ENCODE measurements around the gene PRDM12. TPM values are rescaled to one million over a fixed set of nuclear protein-coding genes. Genes with fewer than 3 reads are reported as not detected.

PRDM12 gene
- total and polyA plus RNA-seq, 2 of the 8 experiments (the other 6 are each of a cell fraction or from before 2014, with no cell fraction given): 0.14 to 0.22 TPM

DNA sequence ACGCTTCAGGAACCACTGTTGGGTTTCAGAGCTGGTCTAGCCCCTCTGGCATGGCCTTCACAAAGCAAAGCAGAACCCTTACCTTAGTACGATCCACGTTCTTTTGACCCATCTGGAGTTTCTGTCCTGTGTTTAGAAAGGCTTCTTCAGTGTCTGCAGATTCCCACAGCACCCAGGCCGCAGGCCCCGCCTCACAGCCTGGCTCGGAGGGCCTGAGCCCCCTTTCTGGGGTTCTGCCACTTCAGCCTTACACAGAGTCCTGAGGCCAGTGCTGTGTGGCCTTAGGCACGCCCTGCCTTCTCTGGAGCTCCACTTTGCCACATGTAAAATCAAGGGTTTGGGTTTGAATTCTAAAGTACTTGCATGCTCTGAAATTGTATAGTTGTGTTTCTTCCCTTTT is 31.6 kb upstream of the PRDM12 start (continued):
- TF ChIP-seq SUZ12 (IDR thresholded peaks at IDR 0.05; ENCODE audit: low read length) (no peak), KDM1A (IDR thresholded peaks at IDR 0.05; ENCODE audit: borderline replicate concordance, low read length) (no peak), JUND (IDR thresholded peaks at IDR 0.05; ENCODE audit: low read length) (no peak), GABPA (IDR thresholded peaks at IDR 0.05; ENCODE audit: borderline replicate concordance, insufficient read depth, low read length) (no peak)
